BJ (cell line): ENCODE data around the gene LCE4A. TPM values are rescaled to one million over a fixed set of nuclear protein-coding genes. Genes with fewer than 3 reads are reported as not detected.

Source experiments
- CTCF ChIA-PET: fragments of 350-600 bp; formaldehyde crosslinking; extraction: SDS; loops from one replicate; lab custom pipeline; 2021; ENCODE audit warnings: antibody characterized with exemption, inconsistent platforms; lab: Yijun Ruan, JAX
- POLR2A ChIA-PET: fragments of 300-600 bp; sonication (Branson Sonifier 250); formaldehyde crosslinking; extraction: SDS; loops from one replicate; lab custom pipeline; 2021; ENCODE audit warnings: antibody characterized with exemption; lab: Charles Lee
- DNase-seq: peaks from one replicate; pipeline ENCODE4 v3.0.0-alpha.2; 2011; ENCODE audit warnings: low read depth
- H3K27me3 ChIP-seq: 2 replicates; pipeline ENCODE4 v1.6.0; 2011; ENCODE audit warnings: low read length; ENCODE audit not compliant: control insufficient read depth, insufficient read depth
- H3K36me3 ChIP-seq: 2 replicates; pipeline ENCODE4 v1.5.1; 2011; ENCODE audit warnings: low read length; ENCODE audit not compliant: control insufficient read depth, insufficient read depth
- H3K4me3 ChIP-seq: 2 replicates; pipeline ENCODE4 v1.5.1; 2011; ENCODE audit warnings: low read depth, mild to moderate bottlenecking, control low read depth, low read length
- CTCF ChIP-seq: IDR thresholded peaks from 2 replicates; pipeline ENCODE4 v1.5.1; 2011; ENCODE audit warnings: low read depth, mild to moderate bottlenecking, control low read depth, inconsistent platforms, low read length, moderate library complexity; ENCODE audit not compliant: insufficient read depth
- polyA plus RNA-seq: library from polyadenylated mRNA; depleted of rRNA; stranded (reverse); fragments of >200 nt; gene quantifications from 2 replicates; pipeline ENCODE4 v1.2.3, GENCODE V29; 2011

The LCE4A gene
- polyA plus RNA-seq, 1 experiment = not detected

GRCh38 chr1:152745765-152746444, 37.9 kb downstream of the LCE4A start:
- no peak for TF ChIP-seq CTCF
- POLR2A ChIA-PET = no interaction called here
- CTCF ChIA-PET = interaction anchor here (1.5 kb wide), 1 partner anchor 125 kb away, joined by 3 read pairs; no protein-coding TSS in a partner anchor
- no peaks in the 10 kb centered on the region for H3K27me3 ChIP-seq
- no peak for DNase-seq
- H3K4me3 ChIP-seq = no peak overlapping the region
- H3K36me3 ChIP-seq = no peaks in the 10 kb centered on the region

- ChIA-PET CTCF (no interaction called here), POLR2A (no interaction called here)
- no peak for DNase-seq
- TF ChIP-seq CTCF = no peak
- Histone ChIP-seq H3K36me3 (no peaks in the 10 kb centered on the region), H3K4me3 (no peak overlapping the region), H3K27me3 (no peaks in the 10 kb centered on the region)
Measured at GRCh38 chr1:152747831-152748230, 39.9 kb downstream of the LCE4A start.

GRCh38 chr1:152752225-152752624, 44.3 kb downstream of the LCE4A start:
- H3K27me3 ChIP-seq = no peaks in the 10 kb centered on the region
- CTCF ChIA-PET = interaction anchor here (1.2 kb wide), 1 partner anchor 25 kb away, joined by 3 read pairs; no protein-coding TSS in a partner anchor
- POLR2A ChIA-PET = no interaction called here
- no peak overlapping the region for H3K4me3 ChIP-seq
- no peaks in the 10 kb centered on the region for H3K36me3 ChIP-seq
- peak; percentile 39 for DNase-seq
- TF ChIP-seq CTCF = no peak

GRCh38 chr1:152753586-152753985, 45.6 kb downstream of the LCE4A start:
- Histone ChIP-seq H3K36me3 (no peaks in the 10 kb centered on the region), H3K4me3 (no peak overlapping the region), H3K27me3 (no peaks in the 10 kb centered on the region)
- POLR2A ChIA-PET = no interaction called here
- no peak for DNase-seq
- TF ChIP-seq CTCF = no peak
- CTCF ChIA-PET = no interaction called here

GRCh38 chr1:152756872-152757271, 48.9 kb downstream of the LCE4A start:
- DNase-seq = no peak
- CTCF ChIA-PET = interaction anchor here (0.8 kb wide), 1 partner anchor 35 kb away, joined by 3 read pairs; no protein-coding TSS in a partner anchor
- POLR2A ChIA-PET = no interaction called here
- H3K27me3 ChIP-seq = no peaks in the 10 kb centered on the region
- no peak overlapping the region for H3K4me3 ChIP-seq
- TF ChIP-seq CTCF = no peak
- no peaks in the 10 kb centered on the region for H3K36me3 ChIP-seq
